Cardiac septum (tissue), 1 donor: ENCODE measurements around the gene ABCA13. TPM values are rescaled to one million over a fixed set of nuclear protein-coding genes. Genes with fewer than 3 reads are reported as not detected.
"Not testable (repeated sequence)": the region's sequence is repeated elsewhere in the genome, so short reads cannot be mapped to it uniquely, and the experiment has no call there.

ENCODE experiments used
- DNase-seq: peaks from one replicate; pipeline ENCODE4 v3.0.0-alpha.2; 2020; ENCODE audit warnings: low spot score
- intact Hi-C: fragments of 100-400 bp; cut with DNase I; formaldehyde crosslinking; loops from one replicate; pipeline ENCODE4 v1.14.0; 2022
- long read RNA-seq: library from polyadenylated mRNA; unstranded; transcript quantifications from one replicate; pipeline ENCODE4 v2.0.0, GENCODE V29; 2021
- total RNA-seq: library from RNA; stranded (reverse); fragmentation: NEBNext Ultra II Directional; extraction: Animal tissue kit (Norgen Biotek cat#: 25700); gene quantifications from one replicate; pipeline ENCODE4 v1.2.1, GENCODE V29; 2021
- donor health status: DM: no; HTN: no; CAD: no.

ABCA13 gene
- 0.19 TPM for total RNA-seq
- long read RNA-seq, partial matches to known transcripts: 0 of 1 reads
- long read RNA-seq, other reads (novel, unspliced or antisense): 1 of 1 reads

DNA sequence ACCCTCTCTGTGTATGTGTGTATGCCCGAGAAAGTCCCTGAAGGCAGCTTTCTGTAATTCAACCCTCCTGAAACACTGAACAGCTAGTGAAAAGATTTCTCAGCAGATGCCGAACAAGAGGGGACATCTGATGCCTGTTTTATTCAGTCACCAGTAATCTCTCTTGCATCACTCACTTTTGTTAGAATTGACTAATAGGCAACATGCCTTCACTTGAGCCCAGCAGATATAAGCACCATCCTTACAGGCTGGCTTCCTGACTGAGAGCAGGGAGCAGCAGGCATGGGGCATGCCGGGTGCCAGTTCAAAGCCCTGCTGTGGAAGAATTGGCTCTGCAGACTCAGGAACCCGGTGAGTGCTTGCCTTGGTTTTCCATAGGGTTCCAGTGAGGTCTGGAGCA lies at the start of gene ABCA13:
TSS of gene ABCA13 (plus strand) at position 257 of the 400 bp plus-strand sequence. CDS start at position 283, 26 bp downstream.
- intact Hi-C loops: no loop called here
- DNase-seq: no peak

DNA sequence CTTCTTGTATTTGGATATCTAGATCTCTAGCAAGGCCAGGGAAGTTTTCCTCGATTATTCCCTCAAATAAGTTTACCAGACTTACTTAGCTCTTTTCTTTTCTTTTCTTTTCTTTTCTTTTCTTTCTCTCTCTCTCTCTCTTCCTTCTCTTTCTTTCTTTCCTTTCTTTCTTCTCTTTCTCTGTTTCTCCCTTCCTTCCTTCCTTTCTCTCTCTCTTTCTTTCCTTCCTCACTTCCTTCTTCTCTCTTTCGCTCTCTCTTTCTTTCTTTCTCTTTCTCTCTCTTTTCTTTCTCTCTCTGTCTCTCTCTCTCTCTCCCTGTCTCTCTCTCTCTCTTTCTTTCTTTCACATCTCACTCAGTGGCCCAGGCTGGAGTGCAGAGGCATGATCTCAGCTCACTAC lies 45.2 kb upstream of the ABCA13 start:
- no peak for DNase-seq
- intact Hi-C loops: no loop called here

- DNase-seq: no peak
- intact Hi-C loops: no loop called here
Observed at GRCh38 chr7:48130658-48131108, 40.6 kb upstream of the ABCA13 start.

- no peak for DNase-seq
- intact Hi-C loops: no loop called here
Observed at GRCh38 chr7:48132792-48133191, 38.5 kb upstream of the ABCA13 start.

- DNase-seq: no peak
- intact Hi-C loops: no loop called here
Observed at GRCh38 chr7:48139459-48139858, 31.8 kb upstream of the ABCA13 start.

GRCh38 chr7:48140001-48140681 lies 31.1 kb upstream of the ABCA13 start:
- intact Hi-C loops: no loop called here
- DNase-seq: no peak

DNA sequence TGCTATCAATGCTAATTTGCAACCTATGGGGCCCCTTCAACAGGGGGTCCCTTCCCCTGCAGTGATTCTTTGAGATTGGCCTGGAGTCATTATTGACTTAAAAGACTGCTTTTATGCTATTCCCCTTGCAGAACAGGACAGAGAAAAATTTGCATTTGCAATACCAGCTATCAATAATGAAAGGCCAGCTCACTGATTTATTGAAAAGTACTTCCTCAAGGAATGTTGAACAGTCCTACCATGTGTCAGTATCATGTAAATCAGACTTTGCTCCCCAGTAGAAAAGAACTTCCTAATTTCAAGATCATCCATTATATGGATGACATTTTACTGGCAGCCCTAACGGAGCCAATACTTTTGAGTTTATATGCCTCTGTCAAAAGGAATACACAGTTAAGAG lies 29.7 kb upstream of the ABCA13 start:
- DNase-seq: no peak
- intact Hi-C loops: no loop called here

GRCh38 chr7:48144291-48144768 lies 26.9 kb upstream of the ABCA13 start:
- no peak for DNase-seq
- intact Hi-C loops: no loop called here

DNA sequence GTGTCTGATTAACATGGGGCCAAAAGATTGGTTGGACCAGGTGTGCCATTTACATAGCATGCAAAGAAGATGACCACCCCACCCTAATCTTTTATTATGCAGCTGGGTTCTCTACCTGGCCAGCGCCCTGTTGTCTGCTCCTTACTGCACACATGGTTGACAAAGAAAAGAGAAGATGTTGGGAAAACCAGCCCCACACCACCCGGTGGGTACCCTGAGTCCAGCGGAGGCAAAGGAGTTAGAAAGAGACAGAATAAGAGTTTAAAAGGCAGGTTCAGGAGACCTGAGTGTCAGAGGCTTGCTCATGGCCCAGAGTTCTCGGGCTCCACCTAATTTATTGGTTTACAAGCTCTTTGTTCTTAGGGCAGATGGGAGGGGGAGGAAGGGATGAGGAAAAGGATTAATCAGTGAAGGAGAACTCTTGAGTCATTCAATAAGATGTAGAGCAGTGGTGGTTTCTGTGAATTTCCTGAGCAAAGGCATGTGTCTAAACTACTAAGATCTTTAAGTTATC lies 24.1 kb upstream of the ABCA13 start:
- no peak for DNase-seq
- intact Hi-C loops: no loop called here

GRCh38 chr7:48147690-48148089 lies 23.6 kb upstream of the ABCA13 start:
- intact Hi-C loops, DNase-seq: not testable (repeated sequence)

GRCh38 chr7:48148311-48148710 lies 22.9 kb upstream of the ABCA13 start:
- intact Hi-C loops: no loop called here

GRCh38 chr7:48149058-48149457 lies 22.2 kb upstream of the ABCA13 start:
- DNase-seq: no peak
- intact Hi-C loops: no loop called here

More at GRCh38 chr7:48148311-48148710, 22.9 kb upstream of the ABCA13 start:
- DNase-seq: no peak

DNA sequence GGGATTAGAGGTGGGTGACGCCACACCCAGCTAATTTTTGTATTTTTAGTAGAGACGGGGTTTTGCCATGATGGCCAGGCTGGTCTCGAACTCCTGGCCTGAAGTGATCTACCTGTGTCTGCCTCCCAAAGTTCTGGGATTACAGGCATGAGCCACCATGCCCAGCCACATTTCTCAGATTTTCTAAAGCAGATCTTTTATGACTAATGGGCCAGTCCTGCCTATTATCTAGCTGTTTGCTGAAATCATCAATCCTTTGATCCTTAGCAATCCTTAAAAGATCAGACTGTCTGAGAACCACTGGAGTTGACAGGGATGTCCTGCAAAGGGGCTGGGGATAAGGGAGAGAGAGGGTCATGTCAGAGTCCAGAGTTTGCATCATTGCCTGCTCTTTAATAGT lies 21.2 kb upstream of the ABCA13 start:
- no peak for DNase-seq
- intact Hi-C loops: no loop called here

DNA sequence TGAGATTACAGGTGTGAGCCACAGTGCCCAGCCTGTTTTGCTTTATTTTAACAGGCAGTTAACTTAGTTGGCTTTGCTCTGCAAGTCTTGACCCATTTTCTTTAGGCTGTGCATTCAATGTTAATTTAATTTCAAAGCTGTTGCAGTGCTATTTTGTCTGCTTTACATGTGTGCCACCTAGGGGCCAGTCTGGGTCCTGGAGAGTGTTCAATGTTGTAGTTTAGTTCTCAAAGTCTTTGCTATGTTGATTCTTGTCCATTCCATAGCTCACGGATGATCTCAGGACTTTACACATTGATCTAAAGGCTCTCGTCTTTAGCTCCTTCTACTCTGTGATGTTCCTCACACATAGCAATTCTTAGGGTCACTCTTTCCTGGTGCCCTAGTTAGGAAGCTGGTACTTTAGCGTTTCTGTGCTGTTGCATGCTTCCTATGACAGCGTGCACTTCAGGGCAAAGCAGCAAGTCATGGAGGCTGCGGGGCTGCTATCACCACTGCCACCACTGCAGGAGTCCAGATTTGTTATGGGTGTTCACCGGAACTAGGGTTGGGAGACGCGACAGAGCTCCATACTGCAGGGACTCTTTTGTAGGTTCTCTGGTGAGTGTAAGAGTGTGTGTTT lies 16.4 kb upstream of the ABCA13 start:
- DNase-seq: no peak
- intact Hi-C loops: no loop called here

DNA sequence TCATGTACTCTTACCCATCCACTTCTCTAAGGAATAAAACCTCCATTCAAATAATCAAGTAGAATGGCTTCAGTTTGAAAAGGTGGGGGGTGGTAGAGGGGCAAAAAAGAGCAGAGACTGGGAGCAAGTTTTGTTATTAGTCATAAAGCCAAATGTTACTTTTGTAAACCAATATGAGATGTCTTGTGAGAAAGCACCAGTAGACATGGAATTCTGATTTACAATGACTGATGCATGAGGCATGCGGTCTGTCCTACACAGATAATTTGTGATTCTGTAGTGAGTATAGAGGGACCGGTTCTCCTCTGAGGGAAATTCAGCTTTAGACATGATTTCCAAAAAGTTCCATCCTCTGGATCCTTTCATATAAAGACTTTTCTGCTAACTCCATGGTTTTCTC lies 12.9 kb upstream of the ABCA13 start:
- intact Hi-C loops: no loop called here
- no peak for DNase-seq

DNA sequence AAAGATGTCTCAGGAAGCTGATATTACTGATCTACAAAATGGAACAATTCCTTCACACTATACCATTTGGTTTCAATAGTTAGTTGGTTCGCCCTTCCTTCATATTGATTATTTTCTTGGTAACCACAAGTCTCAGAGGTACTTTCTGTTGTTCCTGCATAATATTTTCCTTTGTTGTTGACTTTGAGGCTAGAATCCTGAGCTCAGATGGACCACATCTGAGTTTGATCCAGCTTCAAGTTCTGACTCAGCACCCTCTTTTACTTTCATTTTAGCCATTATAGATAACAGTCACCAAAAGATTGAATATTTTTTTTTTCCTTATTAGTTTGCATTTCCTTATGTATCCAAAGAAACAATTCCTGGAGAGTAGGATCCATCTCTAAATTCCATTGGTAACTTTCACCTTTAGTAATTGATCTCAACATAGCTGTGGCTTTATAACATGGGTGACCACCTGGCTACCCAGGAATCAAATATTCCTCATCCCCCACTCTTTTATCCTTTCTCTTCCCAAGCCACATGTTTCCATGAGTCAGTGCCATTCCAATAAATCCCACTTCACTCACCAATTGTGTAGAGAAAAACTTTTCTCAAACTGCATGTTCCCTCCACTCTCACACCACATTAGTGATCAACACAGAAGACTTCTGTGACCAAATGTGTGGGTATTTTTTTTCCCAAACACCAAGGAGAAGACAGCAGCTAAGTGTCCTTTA lies 9.7 kb upstream of the ABCA13 start:
- intact Hi-C loops: no loop called here
- no peak for DNase-seq

DNA sequence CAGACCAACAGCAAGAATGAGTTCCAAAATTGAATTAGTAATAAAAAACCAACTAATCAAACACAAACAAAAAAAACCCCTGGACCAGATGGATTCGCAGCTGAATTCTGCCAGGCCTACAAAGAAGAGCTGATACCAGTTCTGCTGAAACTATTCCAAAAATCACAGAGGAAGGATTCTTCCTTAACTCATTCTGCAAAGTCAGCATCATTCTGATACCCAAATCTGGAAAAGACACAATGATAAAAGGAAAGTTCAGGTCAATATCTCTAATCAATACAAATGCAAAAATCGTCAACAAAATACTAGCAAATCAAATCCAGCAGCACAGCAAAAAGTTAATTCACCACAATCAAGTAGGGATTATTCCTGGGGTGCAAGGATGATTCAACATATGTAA lies 6.1 kb upstream of the ABCA13 start:
- no peak for DNase-seq
- intact Hi-C loops: no loop called here

DNA sequence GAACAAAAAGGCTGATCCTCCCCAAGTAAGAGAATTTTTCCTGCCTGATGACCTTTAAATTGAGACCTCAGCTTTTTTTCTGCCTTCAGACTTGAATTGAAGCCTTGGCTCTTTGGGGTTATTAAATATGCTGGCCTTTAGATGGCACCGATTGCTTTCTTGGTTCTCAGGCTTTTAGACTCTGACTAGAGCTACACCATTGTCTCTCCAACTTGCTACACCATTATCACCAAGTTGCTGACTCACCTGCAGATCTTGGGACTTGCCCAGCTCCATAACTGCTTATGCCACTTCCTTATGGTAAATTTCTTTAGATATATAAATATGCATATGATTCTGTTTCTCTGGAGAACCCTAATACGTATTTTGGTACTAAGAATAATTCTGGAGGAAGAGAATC lies 3.1 kb upstream of the ABCA13 start:
- intact Hi-C loops: no loop called here
- no peak for DNase-seq

- no peak for DNase-seq
- intact Hi-C loops: no loop called here
Observed at GRCh38 chr7:48170506-48170905, 752 bp upstream of the ABCA13 start.

DNA sequence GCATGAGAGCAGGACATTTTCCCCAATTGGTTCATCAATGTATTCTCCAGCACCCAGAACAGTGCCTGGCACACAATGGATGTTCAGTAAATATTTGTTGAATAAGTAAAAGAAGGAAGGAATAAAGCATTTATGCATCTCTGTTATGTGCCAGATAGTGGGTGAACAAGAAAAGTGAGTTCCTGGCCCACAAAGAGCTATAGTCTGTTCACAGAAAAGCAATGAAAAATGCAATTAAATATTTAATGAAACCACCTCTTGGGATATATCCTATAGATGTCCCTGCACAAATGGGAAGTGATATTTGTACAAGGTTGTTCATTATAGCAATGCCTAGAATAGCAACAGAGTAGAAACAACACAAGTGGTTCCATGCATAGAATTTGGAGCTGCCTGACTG lies 2.1 kb downstream of the ABCA13 start:
- intact Hi-C loops: no loop called here
- DNase-seq: no peak
